Liver (tissue), 9 donors: ENCODE measurements around the gene DUSP1. TPM values are rescaled to one million over a fixed set of nuclear protein-coding genes. Genes with fewer than 3 reads are reported as not detected.

Experiments
- DNase-seq: peaks from one replicate; pipeline ENCODE4 v3.0.0-alpha.2; 2017; ENCODE audit warnings: low spot score
- H3K27ac ChIP-seq, 2 donors: one replicate each; pipeline ENCODE4 v1.7.0; 2013; ENCODE audit warnings: inconsistent platforms in 2 of 2, low read length in 2 of 2, control low read depth in 1 of 2, low read depth in 1 of 2, mild to moderate bottlenecking in 1 of 2
- H3K27me3 ChIP-seq, 4 donors: one replicate each; pipeline versions ENCODE4 v1.6.1 to v1.7.0; 2013; ENCODE audit warnings: low read length in 3 of 4, inconsistent platforms in 1 of 4, mild to moderate bottlenecking in 1 of 4, moderate library complexity in 1 of 4; ENCODE audit not compliant: control insufficient read depth in 4 of 4, insufficient read depth in 4 of 4
- H3K36me3 ChIP-seq, 4 donors: one replicate each; pipeline versions ENCODE4 v1.6.1 to v1.7.0; 2013; ENCODE audit warnings: low read length in 3 of 4, mild to moderate bottlenecking in 3 of 4, low read depth in 1 of 4, moderate library complexity in 1 of 4; ENCODE audit not compliant: control insufficient read depth in 4 of 4, insufficient read depth in 3 of 4
- H3K4me1 ChIP-seq, 4 donors: one replicate each; pipeline versions ENCODE4 v1.6.1 to v1.7.0; 2013; ENCODE audit warnings: low read length in 3 of 4, mild to moderate bottlenecking in 3 of 4, moderate library complexity in 1 of 4; ENCODE audit not compliant: control insufficient read depth in 4 of 4, insufficient read depth in 4 of 4
- H3K4me3 ChIP-seq, 3 donors: one replicate each; pipeline versions ENCODE4 v1.6.1 to v1.7.0; 2013; ENCODE audit warnings: low read length in 3 of 3, control low read depth in 1 of 3, low read depth in 1 of 3, mild to moderate bottlenecking in 1 of 3
- H3K9ac ChIP-seq, 2 donors: one replicate each; pipeline ENCODE4 v1.7.0; 2013; ENCODE audit warnings: low read length in 2 of 2, mild to moderate bottlenecking in 2 of 2, moderate library complexity in 2 of 2, control low read depth in 1 of 2, low read depth in 1 of 2
- H3K9me3 ChIP-seq, 4 donors: one replicate each; pipeline versions ENCODE4 v1.6.1 to v1.7.0; 2013; ENCODE audit warnings: low read length in 3 of 4; ENCODE audit not compliant: control insufficient read depth in 4 of 4
- EGR1 ChIP-seq, 2 donors: IDR thresholded peaks; 2 replicates each; pipeline ENCODE4 v1.6.1; 2016 to 2018; ENCODE audit warnings: antibody characterized with exemption in 2 of 2, low read depth in 2 of 2
- FOXA1 ChIP-seq: IDR thresholded peaks from 2 replicates; pipeline ENCODE4 v1.6.1; 2016; ENCODE audit warnings: antibody characterized with exemption
- FOXA2 ChIP-seq: IDR thresholded peaks from 2 replicates; pipeline ENCODE4 v1.6.1; 2016; ENCODE audit warnings: antibody characterized with exemption
- GABPA ChIP-seq, 2 donors: IDR thresholded peaks in 1 of 2; conservative IDR thresholded peaks in 1 of 2; 2 replicates each; pipeline ENCODE4 v1.6.1; 2016; ENCODE audit warnings: antibody characterized with exemption in 2 of 2, mild to moderate bottlenecking in 1 of 2, moderate library complexity in 1 of 2
- HNF4A ChIP-seq, 2 donors: conservative IDR thresholded peaks; 2 replicates each; pipeline ENCODE4 v1.6.1; 2016; ENCODE audit warnings: antibody characterized with exemption in 2 of 2, mild to moderate bottlenecking in 2 of 2
- HNF4G ChIP-seq: IDR thresholded peaks from 2 replicates; pipeline ENCODE4 v1.6.1; 2016; ENCODE audit warnings: antibody characterized with exemption
- JUND ChIP-seq, 2 donors: IDR thresholded peaks; 2 replicates each; pipeline ENCODE4 v1.6.1; 2016; ENCODE audit warnings: antibody characterized with exemption in 2 of 2
- NR2F2 ChIP-seq: IDR thresholded peaks from 2 replicates; pipeline ENCODE4 v1.6.1; 2016; ENCODE audit warnings: antibody characterized with exemption
- RAD21 ChIP-seq, 2 donors: IDR thresholded peaks; 2 replicates each; pipeline ENCODE4 v1.6.1; 2016; ENCODE audit warnings: antibody characterized with exemption in 2 of 2, mild to moderate bottlenecking in 2 of 2
- RXRA ChIP-seq, 2 donors: IDR thresholded peaks; 2 replicates each; pipeline ENCODE4 v1.6.1; 2017 to 2018; ENCODE audit warnings: antibody characterized with exemption in 2 of 2, mild to moderate bottlenecking in 1 of 2
- SP1 ChIP-seq: IDR thresholded peaks from 2 replicates; pipeline ENCODE4 v1.6.1; 2018; ENCODE audit warnings: antibody characterized with exemption, mild to moderate bottlenecking
- TAF1 ChIP-seq: conservative IDR thresholded peaks from 2 replicates; pipeline ENCODE4 v1.6.1; 2016; ENCODE audit warnings: antibody characterized with exemption, mild to moderate bottlenecking
- YY1 ChIP-seq: IDR thresholded peaks from 2 replicates; pipeline ENCODE4 v1.6.1; 2016; ENCODE audit warnings: antibody characterized with exemption, mild to moderate bottlenecking
- WGBS: extraction: QIAGEN DNeasy Blood & Tissue Kit; methylation state at CpG from one replicate; pipeline ENCODE4 v1.1.7; 2013; 5-methylcytosine and 5-hydroxymethylcytosine counted together
- polyA plus RNA-seq, 2 donors: library from polyadenylated mRNA; stranded (reverse) in 1 of 2; unstranded in 1 of 2; fragments of 200-250 nt in 1 of 2; fragments of >200 nt in 1 of 2; fragmentation: Nextera tagmentation in 1 of 2; extraction: Ambion mirVana in 1 of 2; gene quantifications; one replicate each; pipeline versions ENCODE4 v1.2.1 to v1.2.3, GENCODE V29; 2013 to 2015
- total RNA-seq, 2 donors: library from RNA; depleted of rRNA; stranded (reverse); fragments of >200 nt; gene quantifications; one replicate each; pipeline ENCODE4 v1.2.3, GENCODE V29; 2014
- TF ChIP-seq, protein P1 (sequence below): IDR thresholded peaks from 2 replicates; pipeline ENCODE4 v1.6.1; 2016; ENCODE audit warnings: antibody characterized with exemption, mild to moderate bottlenecking
- TF ChIP-seq, protein P2 (sequence below): IDR thresholded peaks from 2 replicates; pipeline ENCODE4 v1.6.1; 2016; ENCODE audit warnings: antibody characterized with exemption
- TF ChIP-seq, protein P3 (sequence below): IDR thresholded peaks from 2 replicates; pipeline ENCODE4 v1.6.1; 2016; ENCODE audit warnings: antibody characterized with exemption
- donor health status: healthy.
- donor health status: healthy.
- donor health status: healthy.
- donor health status: healthy.
- donor health status: healthy.

Gene DUSP1
- total and polyA plus RNA-seq, 4 donors: 53.2 to 237 (median 110) TPM

DNA sequence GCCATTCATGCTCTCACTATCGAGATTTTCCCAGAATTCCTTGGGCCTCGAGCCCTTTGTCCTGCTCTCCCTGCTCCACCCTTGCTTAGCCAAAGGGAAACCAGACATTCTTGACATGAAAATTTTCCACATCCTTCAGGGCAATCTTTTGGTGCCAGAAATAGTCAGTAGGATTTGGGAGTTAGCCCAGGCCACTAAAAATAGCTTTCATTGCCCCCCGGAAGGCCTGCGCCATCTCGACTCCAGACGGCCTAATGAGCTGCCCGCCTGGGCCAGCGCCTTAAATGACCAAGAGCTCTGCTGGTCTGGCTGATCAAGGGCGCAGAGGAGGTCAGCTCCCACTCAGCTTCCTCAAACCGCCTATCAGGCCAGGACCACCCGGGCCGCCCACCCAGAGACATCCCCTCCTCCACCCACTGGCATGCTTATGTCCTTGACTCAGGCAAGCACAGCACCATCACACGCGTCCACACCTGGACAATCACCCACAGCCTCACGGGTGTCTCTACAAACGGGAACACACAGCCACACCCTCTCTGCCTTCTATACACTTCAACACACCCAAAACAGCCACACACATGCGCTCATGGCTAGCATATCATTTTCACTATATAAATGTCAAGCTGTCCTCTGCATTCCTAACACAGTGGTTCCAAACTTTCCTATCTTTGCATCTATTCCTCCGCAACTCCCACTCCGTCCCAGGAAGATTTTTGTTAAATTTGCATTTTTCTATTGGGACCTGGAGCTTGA lies 20.9 kb downstream of the DUSP1 start:
- TF ChIP-seq HNF4A (conservative IDR thresholded peaks at IDR 0.05) (no peak), SP1 (peak; percentile 60), TAF1 (no peak), EGR1 (IDR thresholded peaks at IDR 0.05; ENCODE audit: low read depth in 2 of 2) (no peak), GABPA (IDR thresholded peaks at IDR 0.05 in 1 of 2, conservative IDR thresholded peaks at IDR 0.05 in 1 of 2) (no peak), YY1 (no peak), JUND (IDR thresholded peaks at IDR 0.05) (no peak), NR2F2 (peak; percentile 63), RAD21 (IDR thresholded peaks at IDR 0.05) (no peak), RXRA (IDR thresholded peaks at IDR 0.05) (peak; percentile 11 to 40)
- TF ChIP-seq, protein P1, sequence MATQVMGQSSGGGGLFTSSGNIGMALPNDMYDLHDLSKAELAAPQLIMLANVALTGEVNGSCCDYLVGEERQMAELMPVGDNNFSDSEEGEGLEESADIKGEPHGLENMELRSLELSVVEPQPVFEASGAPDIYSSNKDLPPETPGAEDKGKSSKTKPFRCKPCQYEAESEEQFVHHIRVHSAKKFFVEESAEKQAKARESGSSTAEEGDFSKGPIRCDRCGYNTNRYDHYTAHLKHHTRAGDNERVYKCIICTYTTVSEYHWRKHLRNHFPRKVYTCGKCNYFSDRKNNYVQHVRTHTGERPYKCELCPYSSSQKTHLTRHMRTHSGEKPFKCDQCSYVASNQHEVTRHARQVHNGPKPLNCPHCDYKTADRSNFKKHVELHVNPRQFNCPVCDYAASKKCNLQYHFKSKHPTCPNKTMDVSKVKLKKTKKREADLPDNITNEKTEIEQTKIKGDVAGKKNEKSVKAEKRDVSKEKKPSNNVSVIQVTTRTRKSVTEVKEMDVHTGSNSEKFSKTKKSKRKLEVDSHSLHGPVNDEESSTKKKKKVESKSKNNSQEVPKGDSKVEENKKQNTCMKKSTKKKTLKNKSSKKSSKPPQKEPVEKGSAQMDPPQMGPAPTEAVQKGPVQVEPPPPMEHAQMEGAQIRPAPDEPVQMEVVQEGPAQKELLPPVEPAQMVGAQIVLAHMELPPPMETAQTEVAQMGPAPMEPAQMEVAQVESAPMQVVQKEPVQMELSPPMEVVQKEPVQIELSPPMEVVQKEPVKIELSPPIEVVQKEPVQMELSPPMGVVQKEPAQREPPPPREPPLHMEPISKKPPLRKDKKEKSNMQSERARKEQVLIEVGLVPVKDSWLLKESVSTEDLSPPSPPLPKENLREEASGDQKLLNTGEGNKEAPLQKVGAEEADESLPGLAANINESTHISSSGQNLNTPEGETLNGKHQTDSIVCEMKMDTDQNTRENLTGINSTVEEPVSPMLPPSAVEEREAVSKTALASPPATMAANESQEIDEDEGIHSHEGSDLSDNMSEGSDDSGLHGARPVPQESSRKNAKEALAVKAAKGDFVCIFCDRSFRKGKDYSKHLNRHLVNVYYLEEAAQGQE: peak; percentile 30
- TF ChIP-seq, protein P2, sequence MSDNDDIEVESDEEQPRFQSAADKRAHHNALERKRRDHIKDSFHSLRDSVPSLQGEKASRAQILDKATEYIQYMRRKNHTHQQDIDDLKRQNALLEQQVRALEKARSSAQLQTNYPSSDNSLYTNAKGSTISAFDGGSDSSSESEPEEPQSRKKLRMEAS: no peak
- TF ChIP-seq, protein P3, sequence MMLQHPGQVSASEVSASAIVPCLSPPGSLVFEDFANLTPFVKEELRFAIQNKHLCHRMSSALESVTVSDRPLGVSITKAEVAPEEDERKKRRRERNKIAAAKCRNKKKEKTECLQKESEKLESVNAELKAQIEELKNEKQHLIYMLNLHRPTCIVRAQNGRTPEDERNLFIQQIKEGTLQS: no peak
- Histone ChIP-seq H3K9ac (no peak overlapping the region), H3K36me3 (no peaks in the 10 kb centered on the region), H3K27me3 (no peaks in the 10 kb centered on the region), H3K27ac (peak overlapping the region; percentile 7 to 54), H3K4me3 (no peak overlapping the region), H3K9me3 (no peaks in the 10 kb centered on the region), H3K4me1 (no peaks in the 10 kb centered on the region)
- no peak for DNase-seq
- 76% methylated on average over 19 of the region's 19 CpGs for WGBS

DNA sequence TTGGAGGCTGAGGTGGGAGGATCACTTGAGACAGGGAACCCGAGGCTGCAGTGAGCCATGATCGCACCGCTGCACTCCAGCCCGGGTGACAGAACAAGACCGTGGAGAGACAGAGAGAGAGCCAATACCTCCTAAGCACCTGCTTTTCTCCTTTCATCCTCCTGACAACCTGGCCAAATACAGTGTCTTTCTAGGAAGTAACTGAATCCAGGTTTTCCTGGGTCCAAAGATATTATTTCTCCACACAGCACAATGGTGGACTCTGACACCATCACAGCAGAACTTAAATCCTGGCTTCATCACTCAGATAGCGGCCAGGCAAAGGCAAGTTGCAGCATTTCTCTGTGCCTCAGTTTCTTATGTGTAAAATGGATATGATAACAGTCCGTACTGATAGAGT lies 21.9 kb downstream of the DUSP1 start:
- TF ChIP-seq, protein P2: no peak
- no peak for TF ChIP-seq FOXA2
- no peak for TF ChIP-seq HNF4G
- no peak for TF ChIP-seq TAF1
- no peak for TF ChIP-seq EGR1 (IDR thresholded peaks at IDR 0.05; ENCODE audit: low read depth in 2 of 2)
- no peak for TF ChIP-seq JUND (IDR thresholded peaks at IDR 0.05)
- TF ChIP-seq SP1: no peak
- TF ChIP-seq YY1: no peak
- TF ChIP-seq GABPA (IDR thresholded peaks at IDR 0.05 in 1 of 2, conservative IDR thresholded peaks at IDR 0.05 in 1 of 2): no peak
- TF ChIP-seq FOXA1: no peak
- TF ChIP-seq, protein P3: no peak
- TF ChIP-seq NR2F2: no peak
- no peak for DNase-seq

More for the DNA sequence above, 21.9 kb downstream of the DUSP1 start:
- no peaks in the 10 kb centered on the region for H3K27me3 ChIP-seq
- WGBS: 94% methylated on average over 7 of the region's 7 CpGs
- no peaks in the 10 kb centered on the region for H3K36me3 ChIP-seq
- no peaks in the 10 kb centered on the region for H3K9me3 ChIP-seq
- no peak overlapping the region for H3K9ac ChIP-seq
- peak overlapping the region in 1 of 2 donors; percentile 54 for H3K27ac ChIP-seq
- H3K4me1 ChIP-seq: no peaks in the 10 kb centered on the region
- H3K4me3 ChIP-seq: no peak overlapping the region
